Measurements from ENCODE around the gene TAGLN. TPM values are rescaled to one million over a fixed set of nuclear protein-coding genes. Genes with fewer than 3 reads are reported as not detected.

Gene TAGLN
- total RNA-seq, 1 experiment from 2014 or later, result 71.5 TPM

GRCh38 chr11:117191680-117192400, 7.3 kb upstream of the TAGLN start (continued):
- TF ChIP-seq, protein P1, sequence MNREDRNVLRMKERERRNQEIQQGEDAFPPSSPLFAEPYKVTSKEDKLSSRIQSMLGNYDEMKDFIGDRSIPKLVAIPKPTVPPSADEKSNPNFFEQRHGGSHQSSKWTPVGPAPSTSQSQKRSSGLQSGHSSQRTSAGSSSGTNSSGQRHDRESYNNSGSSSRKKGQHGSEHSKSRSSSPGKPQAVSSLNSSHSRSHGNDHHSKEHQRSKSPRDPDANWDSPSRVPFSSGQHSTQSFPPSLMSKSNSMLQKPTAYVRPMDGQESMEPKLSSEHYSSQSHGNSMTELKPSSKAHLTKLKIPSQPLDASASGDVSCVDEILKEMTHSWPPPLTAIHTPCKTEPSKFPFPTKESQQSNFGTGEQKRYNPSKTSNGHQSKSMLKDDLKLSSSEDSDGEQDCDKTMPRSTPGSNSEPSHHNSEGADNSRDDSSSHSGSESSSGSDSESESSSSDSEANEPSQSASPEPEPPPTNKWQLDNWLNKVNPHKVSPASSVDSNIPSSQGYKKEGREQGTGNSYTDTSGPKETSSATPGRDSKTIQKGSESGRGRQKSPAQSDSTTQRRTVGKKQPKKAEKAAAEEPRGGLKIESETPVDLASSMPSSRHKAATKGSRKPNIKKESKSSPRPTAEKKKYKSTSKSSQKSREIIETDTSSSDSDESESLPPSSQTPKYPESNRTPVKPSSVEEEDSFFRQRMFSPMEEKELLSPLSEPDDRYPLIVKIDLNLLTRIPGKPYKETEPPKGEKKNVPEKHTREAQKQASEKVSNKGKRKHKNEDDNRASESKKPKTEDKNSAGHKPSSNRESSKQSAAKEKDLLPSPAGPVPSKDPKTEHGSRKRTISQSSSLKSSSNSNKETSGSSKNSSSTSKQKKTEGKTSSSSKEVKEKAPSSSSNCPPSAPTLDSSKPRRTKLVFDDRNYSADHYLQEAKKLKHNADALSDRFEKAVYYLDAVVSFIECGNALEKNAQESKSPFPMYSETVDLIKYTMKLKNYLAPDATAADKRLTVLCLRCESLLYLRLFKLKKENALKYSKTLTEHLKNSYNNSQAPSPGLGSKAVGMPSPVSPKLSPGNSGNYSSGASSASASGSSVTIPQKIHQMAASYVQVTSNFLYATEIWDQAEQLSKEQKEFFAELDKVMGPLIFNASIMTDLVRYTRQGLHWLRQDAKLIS (CRISPR knock-in tag; IDR thresholded peaks at IDR 0.05; ENCODE audit: borderline replicate concordance), result no peak
- no peak for TF ChIP-seq EMX1 (CRISPR knock-in tag; IDR thresholded peaks at IDR 0.05)
- TF ChIP-seq CREB1 (CRISPR knock-in tag; IDR thresholded peaks at IDR 0.05), result no peak
- TF ChIP-seq PRDM15 (CRISPR knock-in tag; IDR thresholded peaks at IDR 0.05), result no peak
- TF ChIP-seq, protein P2, sequence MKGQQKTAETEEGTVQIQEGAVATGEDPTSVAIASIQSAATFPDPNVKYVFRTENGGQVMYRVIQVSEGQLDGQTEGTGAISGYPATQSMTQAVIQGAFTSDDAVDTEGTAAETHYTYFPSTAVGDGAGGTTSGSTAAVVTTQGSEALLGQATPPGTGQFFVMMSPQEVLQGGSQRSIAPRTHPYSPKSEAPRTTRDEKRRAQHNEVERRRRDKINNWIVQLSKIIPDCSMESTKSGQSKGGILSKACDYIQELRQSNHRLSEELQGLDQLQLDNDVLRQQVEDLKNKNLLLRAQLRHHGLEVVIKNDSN (CRISPR knock-in tag; IDR thresholded peaks at IDR 0.05), result no peak
- no peak for TF ChIP-seq HMGXB4 (CRISPR knock-in tag; IDR thresholded peaks at IDR 0.05)

- no peak for ATAC-seq
- Mint-ChIP-seq H3K4me1 (peaks cover 2% of the 10 kb centered on the region), H3K36me3 (0 out of 2 replicates have a peak, but pooled peaks cover 2% of the 10 kb centered on the region), H3K4me3 (no peak overlapping the region), H3K27ac (no peak overlapping the region), H3K27me3 (ENCODE audit: low read depth) (no peaks in the 10 kb centered on the region), H3K9me3 (no peaks in the 10 kb centered on the region)
- POLR2A ChIA-PET, result no interaction called here
- CTCF ChIA-PET, result interaction anchor here (5.9 kb wide), 1 partner anchor 12 kb away, joined by 48 read pairs; the partner anchor contains the start of gene SIDT2
- TF ChIP-seq PRRX2 (CRISPR knock-in tag; IDR thresholded peaks at IDR 0.05) (no peak), JUN (CRISPR knock-in tag; IDR thresholded peaks at IDR 0.05) (no peak), NR1H2 (CRISPR knock-in tag; IDR thresholded peaks at IDR 0.05) (no peak), NR3C1 (CRISPR knock-in tag; conservative IDR thresholded peaks at IDR 0.05; ENCODE audit: low read depth) (no peak), NFYB (CRISPR knock-in tag; conservative IDR thresholded peaks at IDR 0.05; ENCODE audit: low read depth) (no peak), ESRRA (CRISPR knock-in tag; IDR thresholded peaks at IDR 0.05; ENCODE audit: borderline replicate concordance) (no peak), E2F4 (CRISPR knock-in tag; IDR thresholded peaks at IDR 0.05; ENCODE audit: borderline replicate concordance, low read depth) (no peak), FOXP1 (CRISPR knock-in tag; IDR thresholded peaks at IDR 0.05; ENCODE audit: borderline replicate concordance) (no peak)
- no peak for DNase-seq (ENCODE audit: low spot score)
Observed at GRCh38 chr11:117192401-117192875, 6.7 kb upstream of the TAGLN start.

All from WTC11 (cell line).